Body of pancreas (tissue), 4 donors: ENCODE results near the gene NTMT1. TPM values are rescaled to one million over a fixed set of nuclear protein-coding genes. Genes with fewer than 3 reads are reported as not detected.

Experiments
- ATAC-seq: fragments of 150-250 bp; one replicate; pipeline ENCODE4 v1.9.1; 2016
- DNase-seq, 4 donors: peaks; one replicate each; pipeline ENCODE4 v3.0.0-alpha.2; 2019
- H3K27ac ChIP-seq, 4 donors: fragments of 200-600 bp; sonication (generic); 1 replicate in 3 of 4; 2 replicates in 1 of 4; pipeline versions ENCODE4 v1.5.1 to v1.6.1; 2016 to 2019; ENCODE audit warnings: mild to moderate bottlenecking in 1 of 4, mixed read lengths in 1 of 4, moderate library complexity in 1 of 4
- H3K27me3 ChIP-seq, 2 donors: fragments of 200-600 bp; sonication (generic); one replicate each; pipeline ENCODE4 v1.6.0; 2016; ENCODE audit warnings: mild to moderate bottlenecking in 1 of 2
- H3K36me3 ChIP-seq, 2 donors: fragments of 200-600 bp; sonication (generic); replicated peaks in 1 of 2; 2 replicates each; pipeline ENCODE4 v1.5.1; 2016; ENCODE audit warnings: low read depth in 2 of 2; ENCODE audit not compliant: insufficient read depth in 1 of 2
- H3K4me1 ChIP-seq: fragments of 200-600 bp; sonication (generic); one replicate; pipeline ENCODE4 v1.6.0; 2016
- H3K4me3 ChIP-seq, 2 donors: fragments of 200-600 bp; sonication (generic); 1 replicate in 1 of 2; 2 replicates in 1 of 2; pipeline ENCODE4 v1.5.1; 2016 to 2019
- H3K9me3 ChIP-seq, 3 donors: fragments of 200-600 bp; sonication (generic); 1 replicate in 2 of 3; 2 replicates in 1 of 3; pipeline ENCODE4 v1.5.1; 2016
- POLR2A ChIP-seq, 3 donors: fragments of 450-650 bp; IDR thresholded peaks; one replicate each; pipeline ENCODE4 v1.6.1; 2016; ENCODE audit warnings: antibody characterized with exemption in 3 of 3, mild to moderate bottlenecking in 2 of 3
- WGBS, 2 donors: methylation state at CpG; one replicate each; pipeline ENCODE4 v1.1.5; 2017; 5-methylcytosine and 5-hydroxymethylcytosine counted together
- intact Hi-C: fragments of 100-400 bp; cut with DNase I; formaldehyde crosslinking; loops from one replicate; pipeline ENCODE4 v1.15.1; 2023
- total RNA-seq, 2 donors: library from RNA; depleted of rRNA; stranded (reverse); fragments of >200 nt; gene quantifications; one replicate each; pipeline ENCODE4 v1.1.0, GENCODE V29; 2016
- TF ChIP-seq, protein P1 (sequence below), 7 experiments: fragments of 450-650 bp in 4 of 7; fragments of 200-600 bp in 3 of 7; sonication (generic) in 3 of 7; IDR thresholded peaks; one replicate each; pipeline ENCODE4 v1.5.1; 2016 to 2019; ENCODE audit warnings: antibody characterized with exemption in 7 of 7

Gene NTMT1
- total RNA-seq, 2 donors from 2014 or later, result 11.2 to 14.5 TPM

DNA sequence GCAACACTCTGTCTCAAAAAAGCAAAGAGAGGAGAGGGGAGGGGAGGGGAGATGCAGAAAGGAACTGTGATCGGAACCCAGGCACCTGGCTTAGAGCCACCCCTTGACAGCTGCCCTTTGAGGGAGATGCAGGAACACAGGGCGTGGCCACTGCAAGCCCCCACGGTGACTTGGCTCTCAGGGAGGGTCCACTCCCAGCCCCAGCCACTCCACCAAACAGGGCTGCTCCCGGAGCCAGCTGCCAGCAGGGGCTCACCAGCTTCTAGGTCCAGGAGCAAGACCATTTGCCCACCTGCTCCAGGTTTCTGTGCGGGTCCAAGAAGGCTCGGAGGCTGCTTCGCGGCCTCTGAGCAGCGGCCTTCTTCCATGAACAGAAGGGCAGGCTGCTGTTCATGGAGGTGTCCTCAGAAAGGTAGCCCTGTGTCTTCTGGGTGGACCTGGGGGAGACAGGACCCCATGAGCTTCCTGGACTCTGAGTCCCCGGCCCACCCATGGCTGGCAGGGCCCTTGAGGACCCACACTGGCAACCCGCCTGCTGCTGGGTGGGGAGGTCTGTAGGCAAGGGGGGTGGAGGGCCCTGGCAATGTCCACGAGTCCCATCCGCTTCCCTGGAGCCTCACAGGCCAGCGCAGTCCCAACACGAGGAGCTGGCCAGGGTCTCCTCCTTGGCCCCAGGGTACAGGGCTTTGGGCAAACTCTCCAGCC is 13.0 kb upstream of the NTMT1 start:
- no peak overlapping the region for H3K27ac ChIP-seq
- intact Hi-C loops, result loop anchor here (5.0 kb wide), 1 partner anchor 486 kb away; no protein-coding TSS in a partner anchor
- H3K9me3 ChIP-seq, result no peaks in the 10 kb centered on the region
- no peaks in the 10 kb centered on the region for H3K27me3 ChIP-seq
- H3K36me3 ChIP-seq, result no peaks in the 10 kb centered on the region
- WGBS, 2 donors, result 53 to 75% methylated on average over 3 to 15 of the region's 15 CpGs
- TF ChIP-seq, protein P1, sequence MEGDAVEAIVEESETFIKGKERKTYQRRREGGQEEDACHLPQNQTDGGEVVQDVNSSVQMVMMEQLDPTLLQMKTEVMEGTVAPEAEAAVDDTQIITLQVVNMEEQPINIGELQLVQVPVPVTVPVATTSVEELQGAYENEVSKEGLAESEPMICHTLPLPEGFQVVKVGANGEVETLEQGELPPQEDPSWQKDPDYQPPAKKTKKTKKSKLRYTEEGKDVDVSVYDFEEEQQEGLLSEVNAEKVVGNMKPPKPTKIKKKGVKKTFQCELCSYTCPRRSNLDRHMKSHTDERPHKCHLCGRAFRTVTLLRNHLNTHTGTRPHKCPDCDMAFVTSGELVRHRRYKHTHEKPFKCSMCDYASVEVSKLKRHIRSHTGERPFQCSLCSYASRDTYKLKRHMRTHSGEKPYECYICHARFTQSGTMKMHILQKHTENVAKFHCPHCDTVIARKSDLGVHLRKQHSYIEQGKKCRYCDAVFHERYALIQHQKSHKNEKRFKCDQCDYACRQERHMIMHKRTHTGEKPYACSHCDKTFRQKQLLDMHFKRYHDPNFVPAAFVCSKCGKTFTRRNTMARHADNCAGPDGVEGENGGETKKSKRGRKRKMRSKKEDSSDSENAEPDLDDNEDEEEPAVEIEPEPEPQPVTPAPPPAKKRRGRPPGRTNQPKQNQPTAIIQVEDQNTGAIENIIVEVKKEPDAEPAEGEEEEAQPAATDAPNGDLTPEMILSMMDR (IDR thresholded peaks at IDR 0.05), result no peak
- no peak for TF ChIP-seq POLR2A (IDR thresholded peaks at IDR 0.05)
- DNase-seq (no peak), ATAC-seq (no peak)
- H3K4me1 ChIP-seq, result peaks cover 18% of the 10 kb centered on the region
- no peak overlapping the region for H3K4me3 ChIP-seq

DNA sequence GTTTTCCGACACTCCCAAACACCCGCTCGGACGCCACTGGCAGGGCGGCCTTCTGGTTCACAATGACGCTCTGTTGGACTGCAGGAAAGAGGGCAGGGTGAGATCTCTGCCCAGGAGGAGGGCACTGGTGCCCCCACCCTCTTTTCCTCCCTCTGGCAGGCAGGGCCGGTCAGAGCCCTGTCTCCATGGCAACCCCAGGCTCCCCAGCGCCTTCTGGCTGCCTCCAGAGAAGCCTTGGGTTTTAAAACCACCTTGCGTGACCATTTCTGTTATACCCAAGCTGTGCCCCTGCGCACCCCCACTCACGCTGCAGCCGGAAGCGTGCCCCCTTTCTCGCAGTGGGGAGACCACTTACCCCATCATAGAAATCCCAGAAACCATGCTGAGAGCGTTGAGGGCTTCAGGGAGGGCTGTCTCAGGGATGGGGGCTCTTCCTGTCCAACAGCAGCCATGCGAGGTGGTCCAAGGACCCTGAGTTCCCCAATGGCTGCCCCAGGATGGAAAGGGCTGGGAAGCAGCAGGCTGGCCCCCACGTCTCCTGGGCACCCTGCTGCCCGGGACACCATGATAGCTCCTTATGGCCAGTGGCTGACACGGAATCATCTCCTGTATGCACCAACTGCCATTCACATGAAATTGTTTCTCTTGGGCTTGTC is 12.3 kb upstream of the NTMT1 start:
- Histone ChIP-seq H3K27ac (no peak overlapping the region), H3K4me1 (peaks cover 18% of the 10 kb centered on the region), H3K36me3 (no peaks in the 10 kb centered on the region), H3K9me3 (no peaks in the 10 kb centered on the region), H3K4me3 (no peak overlapping the region), H3K27me3 (no peaks in the 10 kb centered on the region)
- DNase-seq, result peak in 2 of 4 donors; percentile 47 to 64
- 40 to 47% methylated on average over 13 to 18 of the region's 19 CpGs for WGBS, 2 donors
- intact Hi-C loops, result loop anchor here (5.0 kb wide), 1 partner anchor 486 kb away; no protein-coding TSS in a partner anchor
- TF ChIP-seq POLR2A (IDR thresholded peaks at IDR 0.05), result peak in 1 of 3 donors; percentile 20
- TF ChIP-seq, protein P1 (IDR thresholded peaks at IDR 0.05), result no peak
- no peak for ATAC-seq

DNA sequence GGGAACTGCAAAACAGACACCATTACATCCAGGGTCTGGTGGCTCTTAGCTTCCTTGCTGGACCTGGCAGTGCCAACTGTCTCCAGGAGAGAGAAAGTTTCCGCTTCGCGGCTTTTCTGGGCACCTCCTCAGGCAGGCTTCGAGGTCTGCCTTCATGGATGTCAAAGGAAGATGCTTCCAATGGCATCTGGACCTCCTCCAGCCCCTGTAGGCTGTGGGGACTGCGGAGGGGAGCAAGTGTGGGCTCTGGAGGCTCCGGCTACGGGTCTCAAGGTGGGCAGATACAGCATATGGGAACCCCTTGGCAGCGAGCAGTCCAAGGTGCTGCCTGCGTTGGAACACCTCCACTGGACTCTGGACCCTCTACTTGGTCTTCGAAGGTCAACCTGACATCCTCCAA is 11.0 kb upstream of the NTMT1 start:
- Histone ChIP-seq H3K4me3 (no peak overlapping the region), H3K9me3 (no peaks in the 10 kb centered on the region), H3K27me3 (peaks cover 0 to 3% of the 10 kb centered on the region in 2 donors), H3K4me1 (peaks cover 18% of the 10 kb centered on the region), H3K27ac (no peak overlapping the region), H3K36me3 (no peaks in the 10 kb centered on the region)
- TF ChIP-seq POLR2A (IDR thresholded peaks at IDR 0.05), result no peak
- TF ChIP-seq, protein P1 (IDR thresholded peaks at IDR 0.05), result no peak
- intact Hi-C loops, result loop anchor here (5.0 kb wide), 1 partner anchor 488 kb away; no protein-coding TSS in a partner anchor
- DNase-seq, result peak in 1 of 4 donors; percentile 8
- 60 to 75% methylated on average over 5 to 10 of the region's 10 CpGs for WGBS, 2 donors
- ATAC-seq, result no peak

- Histone ChIP-seq H3K27ac (no peak overlapping the region), H3K36me3 (no peaks in the 10 kb centered on the region), H3K4me3 (no peak overlapping the region), H3K9me3 (no peaks in the 10 kb centered on the region), H3K27me3 (peaks cover 0 to 10% of the 10 kb centered on the region in 2 donors), H3K4me1 (peaks cover 20% of the 10 kb centered on the region)
- no peak for TF ChIP-seq POLR2A (IDR thresholded peaks at IDR 0.05)
- TF ChIP-seq, protein P1 (IDR thresholded peaks at IDR 0.05), result no peak
- intact Hi-C loops, result no loop called here
- ATAC-seq (no peak), DNase-seq (no peak)
- 75 to 81% methylated on average over 16 to 31 of the region's 31 CpGs for WGBS, 2 donors
These were observed 10.3 kb upstream of the NTMT1 start for GRCh38 chr9:129615407-129616285.
